Neural progenitor cell (in vitro differentiated cells): ENCODE results near the gene SRSF10.

Experiments
- EZH2phosphoT487 ChIP-seq: fragments of 200-600 bp; sonication (generic); IDR thresholded peaks from 2 replicates; pipeline ENCODE4 v1.6.1; 2017; ENCODE audit warnings: antibody characterized with exemption
- TF ChIP-seq, protein P1 (sequence below): fragments of 200-600 bp; sonication (generic); IDR thresholded peaks from 2 replicates; pipeline ENCODE4 v1.5.1; 2017; ENCODE audit warnings: antibody characterized with exemption, mild to moderate bottlenecking

DNA sequence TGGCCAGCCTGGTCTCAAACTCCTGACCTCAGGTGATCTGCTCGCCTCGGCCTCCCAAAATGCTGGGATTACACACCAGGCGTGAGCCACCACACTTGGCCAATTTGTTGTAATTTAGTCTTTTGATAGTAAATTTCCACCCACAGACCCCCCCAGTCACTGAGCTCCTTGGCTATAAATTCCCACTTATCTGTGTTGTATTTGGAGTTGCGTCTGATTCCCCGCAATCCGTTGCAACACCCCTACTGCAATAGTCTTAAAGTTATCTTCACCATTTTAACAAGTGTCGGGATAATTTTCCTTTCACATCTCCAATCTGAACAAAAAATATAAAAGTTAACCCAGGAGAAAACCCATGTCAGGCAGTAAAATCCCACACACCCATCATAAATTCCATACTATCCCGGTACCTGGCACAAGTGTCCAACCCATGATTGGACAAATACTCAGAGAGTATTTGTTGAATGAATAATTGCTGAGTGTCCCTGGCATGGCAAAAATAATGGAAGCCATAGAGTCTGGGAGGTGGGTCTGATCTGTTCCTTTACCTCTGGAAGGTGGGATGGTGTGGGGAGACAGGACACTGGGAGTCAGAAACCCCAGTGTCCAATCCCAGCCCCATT, 57.7 kb downstream of the SRSF10 start:
- TF ChIP-seq, protein P1, sequence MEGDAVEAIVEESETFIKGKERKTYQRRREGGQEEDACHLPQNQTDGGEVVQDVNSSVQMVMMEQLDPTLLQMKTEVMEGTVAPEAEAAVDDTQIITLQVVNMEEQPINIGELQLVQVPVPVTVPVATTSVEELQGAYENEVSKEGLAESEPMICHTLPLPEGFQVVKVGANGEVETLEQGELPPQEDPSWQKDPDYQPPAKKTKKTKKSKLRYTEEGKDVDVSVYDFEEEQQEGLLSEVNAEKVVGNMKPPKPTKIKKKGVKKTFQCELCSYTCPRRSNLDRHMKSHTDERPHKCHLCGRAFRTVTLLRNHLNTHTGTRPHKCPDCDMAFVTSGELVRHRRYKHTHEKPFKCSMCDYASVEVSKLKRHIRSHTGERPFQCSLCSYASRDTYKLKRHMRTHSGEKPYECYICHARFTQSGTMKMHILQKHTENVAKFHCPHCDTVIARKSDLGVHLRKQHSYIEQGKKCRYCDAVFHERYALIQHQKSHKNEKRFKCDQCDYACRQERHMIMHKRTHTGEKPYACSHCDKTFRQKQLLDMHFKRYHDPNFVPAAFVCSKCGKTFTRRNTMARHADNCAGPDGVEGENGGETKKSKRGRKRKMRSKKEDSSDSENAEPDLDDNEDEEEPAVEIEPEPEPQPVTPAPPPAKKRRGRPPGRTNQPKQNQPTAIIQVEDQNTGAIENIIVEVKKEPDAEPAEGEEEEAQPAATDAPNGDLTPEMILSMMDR = no peak
- no peak for TF ChIP-seq EZH2phosphoT487
